IPS-18a (cell line): ENCODE data around the gene ARFGEF3.
"Not testable (repeated sequence)": the region's sequence is repeated elsewhere in the genome, so short reads cannot be mapped to it uniquely, and the experiment has no call there.

Experiments
- H3K27ac ChIP-seq: one replicate; pipeline ENCODE4 v1.5.1; 2013; ENCODE audit warnings: low read length
- H3K27me3 ChIP-seq: one replicate; pipeline ENCODE4 v1.6.1; 2013; ENCODE audit warnings: mild to moderate bottlenecking, low read length; ENCODE audit not compliant: control insufficient read depth, insufficient read depth
- H3K36me3 ChIP-seq: one replicate; pipeline ENCODE4 v1.6.1; 2013; ENCODE audit warnings: low read depth, low read length; ENCODE audit not compliant: control insufficient read depth
- H3K4me1 ChIP-seq: one replicate; pipeline ENCODE4 v1.6.1; 2013; ENCODE audit warnings: low read depth, low read length; ENCODE audit not compliant: control insufficient read depth
- H3K4me3 ChIP-seq: one replicate; pipeline ENCODE4 v1.5.1; 2013; ENCODE audit warnings: low read length
- H3K9ac ChIP-seq: one replicate; pipeline ENCODE4 v1.6.1; 2013; ENCODE audit warnings: mild to moderate bottlenecking, low read length, moderate library complexity
- H3K9me3 ChIP-seq: one replicate; pipeline ENCODE4 v1.6.1; 2013; ENCODE audit warnings: low read depth, low read length; ENCODE audit not compliant: control insufficient read depth

ARFGEF3 gene, protein sequence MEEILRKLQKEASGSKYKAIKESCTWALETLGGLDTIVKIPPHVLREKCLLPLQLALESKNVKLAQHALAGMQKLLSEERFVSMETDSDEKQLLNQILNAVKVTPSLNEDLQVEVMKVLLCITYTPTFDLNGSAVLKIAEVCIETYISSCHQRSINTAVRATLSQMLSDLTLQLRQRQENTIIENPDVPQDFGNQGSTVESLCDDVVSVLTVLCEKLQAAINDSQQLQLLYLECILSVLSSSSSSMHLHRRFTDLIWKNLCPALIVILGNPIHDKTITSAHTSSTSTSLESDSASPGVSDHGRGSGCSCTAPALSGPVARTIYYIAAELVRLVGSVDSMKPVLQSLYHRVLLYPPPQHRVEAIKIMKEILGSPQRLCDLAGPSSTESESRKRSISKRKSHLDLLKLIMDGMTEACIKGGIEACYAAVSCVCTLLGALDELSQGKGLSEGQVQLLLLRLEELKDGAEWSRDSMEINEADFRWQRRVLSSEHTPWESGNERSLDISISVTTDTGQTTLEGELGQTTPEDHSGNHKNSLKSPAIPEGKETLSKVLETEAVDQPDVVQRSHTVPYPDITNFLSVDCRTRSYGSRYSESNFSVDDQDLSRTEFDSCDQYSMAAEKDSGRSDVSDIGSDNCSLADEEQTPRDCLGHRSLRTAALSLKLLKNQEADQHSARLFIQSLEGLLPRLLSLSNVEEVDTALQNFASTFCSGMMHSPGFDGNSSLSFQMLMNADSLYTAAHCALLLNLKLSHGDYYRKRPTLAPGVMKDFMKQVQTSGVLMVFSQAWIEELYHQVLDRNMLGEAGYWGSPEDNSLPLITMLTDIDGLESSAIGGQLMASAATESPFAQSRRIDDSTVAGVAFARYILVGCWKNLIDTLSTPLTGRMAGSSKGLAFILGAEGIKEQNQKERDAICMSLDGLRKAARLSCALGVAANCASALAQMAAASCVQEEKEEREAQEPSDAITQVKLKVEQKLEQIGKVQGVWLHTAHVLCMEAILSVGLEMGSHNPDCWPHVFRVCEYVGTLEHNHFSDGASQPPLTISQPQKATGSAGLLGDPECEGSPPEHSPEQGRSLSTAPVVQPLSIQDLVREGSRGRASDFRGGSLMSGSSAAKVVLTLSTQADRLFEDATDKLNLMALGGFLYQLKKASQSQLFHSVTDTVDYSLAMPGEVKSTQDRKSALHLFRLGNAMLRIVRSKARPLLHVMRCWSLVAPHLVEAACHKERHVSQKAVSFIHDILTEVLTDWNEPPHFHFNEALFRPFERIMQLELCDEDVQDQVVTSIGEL (N-terminal part only)

GRCh38 chr6:138161338-138162110 is at the start of gene ARFGEF3:
ARFGEF3 (plus strand) TSS chr6:138161939; CDS start chr6:138162087, 148 bp downstream.
- no peak within 1 kb of the TSS for H3K27ac ChIP-seq
- H3K27me3 ChIP-seq, result peaks cover 34% of the 10 kb centered on the region
- peak within 1 kb of the TSS; percentile 72 for H3K4me3 ChIP-seq
- H3K4me1 ChIP-seq, result peaks cover 15% of the 10 kb centered on the region
- H3K36me3 ChIP-seq, result no peaks in the 10 kb centered on the region
- H3K9ac ChIP-seq, result peak within 1 kb of the TSS; percentile 49
- H3K9me3 ChIP-seq, result no peaks in the 10 kb centered on the region

- Histone ChIP-seq H3K9me3 (no peaks in the 10 kb centered on the region), H3K36me3 (no peaks in the 10 kb centered on the region), H3K27ac (no peak overlapping the region), H3K4me3 (no peak overlapping the region), H3K9ac (no peak overlapping the region), H3K27me3 (peaks cover under 1% of the 10 kb centered on the region), H3K4me1 (peaks cover 8% of the 10 kb centered on the region)
Observed at GRCh38 chr6:138113588-138114210, 48.0 kb upstream of the ARFGEF3 start.

DNA sequence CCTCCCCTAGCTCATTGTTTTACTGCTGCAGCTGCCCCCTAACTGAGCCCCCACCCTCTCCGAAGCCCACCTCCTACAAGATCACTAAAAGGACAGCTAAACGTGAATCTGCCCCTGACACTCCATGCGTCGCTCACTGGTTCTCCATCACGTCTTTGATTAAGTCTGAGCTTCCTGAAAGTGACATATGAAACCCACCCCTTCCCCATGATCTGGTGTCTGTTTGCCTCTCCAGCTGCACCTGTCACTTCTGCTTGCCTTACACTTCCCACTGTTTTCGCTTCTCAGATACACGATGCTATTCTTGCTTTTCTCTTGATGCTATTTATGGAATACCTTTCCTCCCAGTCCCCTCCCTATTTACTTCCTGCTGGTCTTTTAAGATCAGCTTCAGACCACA is 46.5 kb upstream of the ARFGEF3 start:
- Histone ChIP-seq H3K27me3 (no peaks in the 10 kb centered on the region), H3K9me3 (no peaks in the 10 kb centered on the region), H3K4me1 (peaks cover 5% of the 10 kb centered on the region), H3K27ac (no peak overlapping the region), H3K4me3 (no peak overlapping the region), H3K9ac (no peak overlapping the region), H3K36me3 (no peaks in the 10 kb centered on the region)

DNA sequence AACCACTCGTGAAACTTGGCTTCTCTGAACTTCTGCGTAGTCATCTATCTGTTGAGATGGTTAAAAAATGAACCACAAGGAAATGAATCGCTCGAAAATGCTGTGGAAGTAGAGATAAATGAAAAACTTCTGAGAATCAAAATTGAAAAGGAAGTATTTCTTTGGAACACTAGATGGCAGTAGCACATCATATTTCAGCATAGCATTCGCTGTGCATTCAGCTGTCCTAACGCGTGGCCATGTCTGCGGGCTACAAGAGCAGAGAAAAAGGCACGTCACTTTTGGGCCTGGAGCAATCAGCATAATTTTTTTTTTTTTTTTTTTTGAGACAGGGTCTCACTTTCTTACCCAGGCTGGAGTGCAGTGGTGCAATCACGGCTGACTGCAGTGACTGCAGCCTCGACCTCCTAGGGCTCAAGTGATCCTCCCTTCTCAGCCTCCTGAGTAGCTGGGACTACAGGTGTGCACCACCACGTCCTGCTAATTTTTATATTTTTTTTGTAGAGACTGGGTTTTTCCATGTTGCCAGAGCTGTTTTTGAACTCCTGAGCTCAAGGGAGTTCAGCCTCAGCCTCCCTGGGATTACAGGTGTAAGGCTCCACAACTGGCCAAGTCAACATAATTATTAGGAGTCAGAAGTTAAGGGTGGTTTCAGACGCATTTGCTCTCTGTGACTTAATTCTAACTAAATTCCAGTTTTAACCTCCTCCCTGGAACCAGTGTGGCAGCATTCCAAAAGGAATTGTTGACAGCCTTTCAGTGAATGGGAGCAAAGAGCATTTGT is 45.7 kb upstream of the ARFGEF3 start:
- Histone ChIP-seq H3K9ac (no peak overlapping the region), H3K9me3 (no peaks in the 10 kb centered on the region), H3K27me3 (no peaks in the 10 kb centered on the region), H3K27ac (no peak overlapping the region), H3K4me1 (peaks cover 5% of the 10 kb centered on the region), H3K36me3 (no peaks in the 10 kb centered on the region), H3K4me3 (no peak overlapping the region)

DNA sequence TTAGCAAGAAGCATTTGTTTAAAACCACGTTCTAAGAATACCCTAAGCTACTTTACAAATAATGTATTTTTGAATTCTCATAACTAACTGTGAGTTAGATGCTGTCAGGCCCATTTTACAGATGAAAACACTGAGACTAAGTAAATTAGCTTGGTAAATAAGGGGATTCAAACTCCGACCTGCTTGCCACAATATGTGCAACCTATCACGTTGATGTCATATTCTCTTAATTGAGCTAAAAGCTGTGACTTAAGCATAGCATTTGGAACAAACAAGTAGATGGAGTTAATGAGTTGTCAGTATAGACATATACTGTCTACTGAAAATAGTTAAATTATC is 45.1 kb upstream of the ARFGEF3 start:
- Histone ChIP-seq H3K27me3 (no peaks in the 10 kb centered on the region), H3K27ac (no peak overlapping the region), H3K4me3 (no peak overlapping the region), H3K9ac (no peak overlapping the region), H3K4me1 (peaks cover 5% of the 10 kb centered on the region), H3K9me3 (no peaks in the 10 kb centered on the region), H3K36me3 (no peaks in the 10 kb centered on the region)

GRCh38 chr6:138117376-138117914 is 44.3 kb upstream of the ARFGEF3 start:
- no peak overlapping the region for H3K4me3 ChIP-seq
- H3K9ac ChIP-seq, result no peak overlapping the region
- no peaks in the 10 kb centered on the region for H3K9me3 ChIP-seq
- no peaks in the 10 kb centered on the region for H3K27me3 ChIP-seq
- no peaks in the 10 kb centered on the region for H3K36me3 ChIP-seq
- peaks cover 5% of the 10 kb centered on the region for H3K4me1 ChIP-seq
- no peak overlapping the region for H3K27ac ChIP-seq

GRCh38 chr6:138119229-138119628 is 42.5 kb upstream of the ARFGEF3 start:
- H3K9ac ChIP-seq, H3K27ac ChIP-seq, H3K4me1 ChIP-seq, H3K36me3 ChIP-seq, H3K27me3 ChIP-seq, H3K4me3 ChIP-seq, H3K9me3 ChIP-seq: not testable (repeated sequence)

DNA sequence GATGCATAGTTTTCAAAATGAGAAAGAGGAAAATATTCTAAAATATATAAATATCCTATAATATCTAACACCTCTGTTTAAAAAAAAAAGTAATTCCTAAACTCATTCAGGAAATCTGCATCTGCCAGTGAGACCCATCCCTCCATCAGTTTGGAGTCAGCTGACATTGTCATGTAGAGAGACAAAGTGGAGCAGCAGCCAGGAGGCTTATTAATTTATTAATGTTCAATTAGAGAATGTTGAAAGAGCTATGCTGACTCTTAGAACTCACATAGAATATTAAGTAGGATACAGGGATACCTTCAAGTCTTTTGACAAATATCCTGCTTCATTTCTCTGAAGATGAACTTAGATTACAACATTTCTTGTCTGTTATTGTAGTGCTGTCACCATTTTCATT is 41.8 kb upstream of the ARFGEF3 start:
- H3K27ac ChIP-seq, result no peak overlapping the region

DNA sequence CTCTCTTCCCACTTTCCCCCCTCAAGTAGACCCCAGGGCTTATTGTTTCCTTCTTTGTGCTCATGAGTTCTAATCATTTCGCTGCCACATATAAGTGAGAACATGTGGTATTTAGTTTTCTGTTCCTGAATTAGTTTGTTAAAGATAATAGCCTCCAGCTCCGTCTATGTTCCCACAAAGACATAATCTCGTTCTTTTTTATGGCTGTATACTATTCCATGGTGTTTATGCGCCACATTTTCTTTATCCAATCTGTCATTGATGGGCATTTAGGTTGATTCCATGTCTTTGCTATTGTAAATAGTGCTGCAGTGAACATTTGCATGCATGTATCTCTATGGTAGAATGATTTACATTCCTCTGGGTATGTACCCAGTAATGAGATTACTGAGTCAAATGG is 37.6 kb upstream of the ARFGEF3 start:
- H3K9me3 ChIP-seq, result no peaks in the 10 kb centered on the region
- no peak overlapping the region for H3K27ac ChIP-seq
- H3K27me3 ChIP-seq, result no peaks in the 10 kb centered on the region
- H3K4me1 ChIP-seq, result no peaks in the 10 kb centered on the region
- H3K36me3 ChIP-seq, result no peaks in the 10 kb centered on the region
- H3K4me3 ChIP-seq, result no peak overlapping the region
- H3K9ac ChIP-seq, result no peak overlapping the region

More for the DNA sequence above, 41.8 kb upstream of the ARFGEF3 start:
- H3K36me3 ChIP-seq, result no peaks in the 10 kb centered on the region
- H3K27me3 ChIP-seq, result no peaks in the 10 kb centered on the region
- peaks cover 5% of the 10 kb centered on the region for H3K4me1 ChIP-seq
- no peaks in the 10 kb centered on the region for H3K9me3 ChIP-seq
- H3K9ac ChIP-seq, result no peak overlapping the region
- H3K4me3 ChIP-seq, result no peak overlapping the region

GRCh38 chr6:138128096-138128495 is 33.6 kb upstream of the ARFGEF3 start:
- H3K36me3 ChIP-seq, result no peaks in the 10 kb centered on the region
- H3K4me3 ChIP-seq, result no peak overlapping the region
- H3K27ac ChIP-seq, result no peak overlapping the region
- H3K9ac ChIP-seq, result no peak overlapping the region
- no peaks in the 10 kb centered on the region for H3K4me1 ChIP-seq
- no peaks in the 10 kb centered on the region for H3K9me3 ChIP-seq
- no peaks in the 10 kb centered on the region for H3K27me3 ChIP-seq
